ENCODE measurements around the gene SNRNP70. TPM values are rescaled to one million over a fixed set of nuclear protein-coding genes. Genes with fewer than 3 reads are reported as not detected.

The SNRNP70 gene
- total and polyA plus RNA-seq, 2 of the 13 experiments (the other 11 are each of a cell fraction or from before 2014, with no cell fraction given), result 150 to 210 TPM

GRCh38 chr19:49118565-49119410 lies 33.5 kb downstream of the SNRNP70 start, which contains the start of gene C19orf73 (continued):
- TF ChIP-seq ZBTB37 (CRISPR knock-in tag; IDR thresholded peaks at IDR 0.05) (no peak), ZNF816 (CRISPR knock-in tag; IDR thresholded peaks at IDR 0.05; ENCODE audit: borderline replicate concordance) (peak; percentile 47; the same call in 1 of the 2 replicates), POLR2G (IDR thresholded peaks at IDR 0.05; ENCODE audit: low read depth, low read length) (peak; percentile 80), DNMT3B (CRISPR knock-in tag; conservative IDR thresholded peaks at IDR 0.05) (0 out of 2 replicates have a peak, but pooled peaks have one; percentile 85), KLF13 (CRISPR knock-in tag; IDR thresholded peaks at IDR 0.05) (peak; percentile 68; the same call in 1 of the 2 replicates), ZNF687 (CRISPR knock-in tag; IDR thresholded peaks at IDR 0.05) (peak; percentile 89), CBX2 (IDR thresholded peaks at IDR 0.05; ENCODE audit: low read depth, low read length) (no peak), CBX2 (CRISPR knock-in tag; IDR thresholded peaks at IDR 0.05; ENCODE audit: low read depth) (no peak), ZBTB10 (CRISPR knock-in tag; IDR thresholded peaks at IDR 0.05; ENCODE audit: borderline replicate concordance) (peak; percentile 41; the same call in 1 of the 2 replicates), ZNF276 (CRISPR knock-in tag; IDR thresholded peaks at IDR 0.05; ENCODE audit: low read depth) (no peak; the same call in 1 of the 2 replicates), MXI1 (IDR thresholded peaks at IDR 0.05; ENCODE audit: borderline replicate concordance, low read depth, low read length) (peak; percentile 26; the same call in 1 of the 3 replicates), CCAR2 (optimal IDR thresholded peaks at IDR 0.05; ENCODE audit: low read depth, low read length) (no peak), BCL3 (CRISPR knock-in tag; IDR thresholded peaks at IDR 0.05) (peak; percentile 75; the same call in 1 of the 2 replicates), ZNF720 (CRISPR knock-in tag; IDR thresholded peaks at IDR 0.05) (no peak), HMGA1 (CRISPR knock-in tag; conservative IDR thresholded peaks at IDR 0.05) (no peak), U2AF2 (IDR thresholded peaks at IDR 0.05; ENCODE audit: low read depth, low read length) (no peak), DMAP1 (CRISPR knock-in tag; IDR thresholded peaks at IDR 0.05) (peak; percentile 65; the same call in 1 of the 2 replicates)
